HEK293 (cell line): Measurements from ENCODE around the gene TCIRG1.

Experiments used
- CTCF ChIA-PET: fragments of 350-600 bp; formaldehyde crosslinking; extraction: SDS; loops from one replicate; lab custom pipeline; 2021; ENCODE audit warnings: antibody characterized with exemption; lab: Yijun Ruan, JAX
- POLR2A ChIA-PET: fragments of 300-600 bp; formaldehyde crosslinking; extraction: SDS; loops from one replicate; lab custom pipeline; 2020; ENCODE audit warnings: antibody characterized with exemption, inconsistent platforms; lab: Yijun Ruan, JAX
- H3K27ac ChIP-seq: fragments of 200-500 bp; sonication (Bioruptor generic); 2 replicates; pipeline ENCODE4 v1.5.1; 2014; ENCODE audit warnings: low read depth, low read length, control low read depth, inconsistent platforms; ENCODE audit errors: extremely low read depth
- H3K36me3 ChIP-seq, 2 experiments: fragments of 200-500 bp in 1 of 2; sonication (Bioruptor generic) in 1 of 2; 1 replicate in 1 of 2; 2 replicates in 1 of 2; pipeline ENCODE4 v1.5.1; 2014 to 2017; ENCODE audit warnings: inconsistent platforms in 2 of 2, low read length in 2 of 2; ENCODE audit not compliant: control insufficient read depth in 2 of 2, insufficient read depth in 1 of 2
- H3K4me1 ChIP-seq: fragments of 200-500 bp; sonication (Bioruptor generic); 2 replicates; pipeline ENCODE4 v1.5.1; 2014; ENCODE audit warnings: mild to moderate bottlenecking, low read length, inconsistent platforms; ENCODE audit not compliant: control insufficient read depth, insufficient read depth
- H3K4me3 ChIP-seq: 2 replicates; pipeline ENCODE4 v1.5.1; 2011; ENCODE audit warnings: low read depth, mild to moderate bottlenecking, control low read depth, low read length, moderate library complexity
- H3K9me3 ChIP-seq: fragments of 200-500 bp; sonication (Bioruptor generic); 2 replicates; pipeline ENCODE4 v1.5.1; 2014; ENCODE audit warnings: low read depth, low read length, inconsistent platforms; ENCODE audit not compliant: control insufficient read depth, insufficient read depth
- BCL11B ChIP-seq: fragments of 450-650 bp; formaldehyde crosslinking; IDR thresholded peaks from 2 replicates; pipeline ENCODE4 v1.5.1; 2016; ENCODE audit warnings: low read depth, missing biosample characterization, missing genetic modification characterization
- EGR2 ChIP-seq: fragments of 450-650 bp; formaldehyde crosslinking; IDR thresholded peaks from 2 replicates; pipeline ENCODE4 v1.5.1; 2016; ENCODE audit warnings: low read depth, missing biosample characterization, missing genetic modification characterization
- GLIS1 ChIP-seq: fragments of 450-650 bp; formaldehyde crosslinking; IDR thresholded peaks from 2 replicates; pipeline ENCODE4 v1.5.1; 2016; ENCODE audit warnings: missing biosample characterization, missing genetic modification characterization
- MZF1 ChIP-seq: fragments of 450-650 bp; formaldehyde crosslinking; IDR thresholded peaks from 2 replicates; pipeline ENCODE4 v1.5.1; 2017; ENCODE audit warnings: missing biosample characterization, missing genetic modification characterization, borderline replicate concordance
- ZBTB7A ChIP-seq: fragments of 450-650 bp; formaldehyde crosslinking; IDR thresholded peaks from 2 replicates; pipeline ENCODE4 v1.5.1; 2016; ENCODE audit warnings: low read depth, missing biosample characterization, missing genetic modification characterization
- ZFHX2 ChIP-seq: fragments of 450-650 bp; formaldehyde crosslinking; conservative IDR thresholded peaks from 2 replicates; pipeline ENCODE4 v1.5.1; 2016; ENCODE audit warnings: missing biosample characterization, missing genetic modification characterization
- ZNF112 ChIP-seq: fragments of 450-650 bp; formaldehyde crosslinking; IDR thresholded peaks from 2 replicates; pipeline ENCODE4 v1.5.0; 2017; ENCODE audit warnings: missing biosample characterization, missing genetic modification characterization
- ZNF121 ChIP-seq: fragments of 450-650 bp; formaldehyde crosslinking; IDR thresholded peaks from 2 replicates; pipeline ENCODE4 v1.5.1; 2016; ENCODE audit warnings: missing biosample characterization, missing genetic modification characterization
- ZNF19 ChIP-seq: fragments of 450-650 bp; formaldehyde crosslinking; IDR thresholded peaks from 2 replicates; pipeline ENCODE4; 2016; ENCODE audit warnings: missing biosample characterization, missing genetic modification characterization, low read depth
- ZNF335 ChIP-seq: fragments of 450-650 bp; formaldehyde crosslinking; conservative IDR thresholded peaks from 2 replicates; pipeline ENCODE4 v1.5.1; 2016; ENCODE audit warnings: missing biosample characterization, missing genetic modification characterization
- ZNF433 ChIP-seq: fragments of 450-650 bp; formaldehyde crosslinking; IDR thresholded peaks from 2 replicates; pipeline ENCODE4 v1.5.1; 2016; ENCODE audit warnings: missing biosample characterization, missing genetic modification characterization, low read depth
- ZNF555 ChIP-seq: fragments of 450-650 bp; formaldehyde crosslinking; conservative IDR thresholded peaks from 2 replicates; pipeline ENCODE4 v1.5.1; 2017; ENCODE audit warnings: missing biosample characterization, mild to moderate bottlenecking, missing genetic modification characterization, inconsistent platforms
- TF ChIP-seq, protein P1 (sequence below): fragments of 450-650 bp; formaldehyde crosslinking; IDR thresholded peaks from 2 replicates; pipeline ENCODE4 v1.5.1; 2016; ENCODE audit warnings: missing biosample characterization, missing genetic modification characterization
- TF ChIP-seq, protein P2 (sequence below): fragments of 450-650 bp; formaldehyde crosslinking; IDR thresholded peaks from 2 replicates; pipeline ENCODE4 v1.5.1; 2016; ENCODE audit warnings: missing biosample characterization, missing genetic modification characterization
- TF ChIP-seq, protein P3 (sequence below): sonication (generic); formaldehyde crosslinking; IDR thresholded peaks from 2 replicates; pipeline ENCODE4 v1.8.1; 2022; ENCODE audit warnings: mild to moderate bottlenecking, moderate library complexity, missing genetic modification reagents
- TF ChIP-seq, protein P4 (sequence below): fragments of 450-650 bp; formaldehyde crosslinking; IDR thresholded peaks from 2 replicates; pipeline ENCODE4 v1.5.1; 2016; ENCODE audit warnings: missing biosample characterization, missing genetic modification characterization, borderline replicate concordance
- TF ChIP-seq, protein P5 (sequence below): fragments of 450-650 bp; formaldehyde crosslinking; IDR thresholded peaks from 2 replicates; pipeline ENCODE4 v1.5.1; 2016; ENCODE audit warnings: missing biosample characterization, missing genetic modification characterization

TCIRG1 gene

DNA sequence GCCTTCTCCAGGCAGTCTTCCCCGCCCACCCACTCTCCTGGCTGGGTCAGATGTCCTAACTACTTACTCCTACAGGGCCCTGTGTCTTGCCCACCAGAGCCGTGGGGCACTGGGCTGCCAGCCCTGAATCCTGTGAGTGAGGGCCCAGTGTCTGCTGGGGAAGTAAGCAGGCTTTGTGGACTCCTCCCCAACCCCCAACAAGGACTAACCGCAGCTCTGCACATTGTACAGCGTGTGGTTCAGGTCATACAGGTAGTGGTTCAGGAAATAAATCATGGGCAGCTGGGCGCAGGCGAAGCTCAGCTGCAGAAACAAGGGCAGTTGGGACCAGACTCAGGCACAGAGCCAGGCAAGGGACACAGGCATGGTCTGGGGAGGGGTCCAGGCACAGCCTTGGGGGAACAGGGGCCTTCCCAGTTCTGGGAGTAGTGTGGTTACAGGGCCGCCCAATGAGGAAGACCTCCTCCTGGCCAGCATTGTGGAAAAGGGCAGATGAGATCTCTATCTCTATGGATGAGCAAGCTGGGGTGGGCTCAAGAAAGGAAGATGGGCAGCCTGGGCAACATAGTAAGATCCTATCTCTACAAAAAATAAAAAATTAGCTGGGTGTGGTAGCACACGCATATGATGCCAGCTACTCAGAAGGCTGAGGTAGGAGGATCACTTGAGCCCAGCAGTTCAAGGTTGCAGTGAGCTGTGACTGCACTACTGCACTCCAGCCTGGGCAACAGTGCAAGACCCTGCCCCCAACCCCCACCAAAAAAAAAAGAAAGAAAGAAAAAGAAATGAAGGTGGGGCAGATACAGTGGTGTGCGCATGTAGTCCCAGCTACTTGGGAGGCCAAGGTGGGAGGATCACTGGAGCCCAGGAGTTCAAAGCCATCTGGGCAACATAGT, 40.4 kb upstream of the TCIRG1 start:
- Histone ChIP-seq H3K4me1 (no peaks in the 10 kb centered on the region; the same call in 1 of the 2 replicates), H3K27ac (no peak overlapping the region), H3K9me3 (no peaks in the 10 kb centered on the region), H3K4me3 (no peak overlapping the region), H3K36me3 (no peaks in the 10 kb centered on the region)
- POLR2A ChIA-PET, result interaction anchor here (0.6 kb wide), 1 partner anchor 124 kb away, joined by 4 read pairs; no protein-coding TSS in a partner anchor
- CTCF ChIA-PET, result interaction anchor here (1.5 kb wide), 1 partner anchor 211 kb away, joined by 3 read pairs; no protein-coding TSS in a partner anchor
- TF ChIP-seq ZFHX2 (tag by site-specific recombination) (peak; percentile 52), EGR2 (tag by site-specific recombination) (0 out of 2 replicates have a peak, but pooled peaks have one; percentile 25), BCL11B (tag by site-specific recombination) (no peak), ZNF121 (tag by site-specific recombination) (peak; percentile 95)

DNA sequence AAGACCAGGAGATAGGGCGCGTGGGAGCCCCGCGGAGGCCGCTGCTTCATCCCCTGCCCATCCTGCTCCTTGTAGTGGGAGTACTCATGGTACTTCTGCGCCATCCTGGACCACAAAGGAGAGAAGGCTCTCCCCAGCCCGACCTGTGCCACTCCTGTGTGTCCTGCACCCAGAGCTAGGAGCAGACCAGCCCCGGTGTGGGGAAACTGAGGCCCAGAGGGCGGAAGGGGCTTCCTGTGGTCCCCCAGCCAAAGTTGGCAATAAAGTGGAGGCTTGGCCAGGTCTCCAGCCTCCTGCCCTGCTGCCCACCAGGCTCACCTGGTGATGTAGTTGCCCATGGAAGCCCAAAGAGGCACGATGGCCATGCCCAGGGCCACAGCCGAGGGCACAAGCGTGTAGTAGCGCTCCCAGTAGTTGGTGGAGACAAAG, 39.6 kb upstream of the TCIRG1 start:
- ChIA-PET POLR2A (no interaction called here), CTCF (no interaction called here)
- no peaks in the 10 kb centered on the region; the same call in 1 of the 2 replicates for H3K4me1 ChIP-seq

DNA sequence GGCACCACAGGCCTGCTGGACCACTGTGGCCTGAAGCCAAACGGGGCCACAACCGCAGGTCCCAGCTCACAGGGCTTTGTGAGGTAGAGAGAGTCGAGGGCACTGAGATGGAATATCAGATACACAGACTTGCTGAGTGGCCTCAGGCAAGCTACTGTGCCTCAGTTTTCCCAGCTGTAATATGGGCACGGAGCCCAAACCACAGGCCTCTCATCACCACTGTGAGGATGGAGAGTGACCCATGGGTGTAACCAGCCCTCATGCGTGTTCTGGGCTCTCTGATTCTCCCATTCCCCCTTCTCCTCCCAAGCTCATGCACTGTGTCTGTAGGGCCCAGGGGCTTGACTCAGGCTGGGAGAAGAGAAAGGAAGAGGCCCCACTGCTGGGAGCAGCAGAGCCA, 39.1 kb upstream of the TCIRG1 start:
- Histone ChIP-seq H3K36me3 (no peaks in the 10 kb centered on the region), H3K4me1 (no peaks in the 10 kb centered on the region; the same call in 1 of the 2 replicates), H3K9me3 (no peaks in the 10 kb centered on the region), H3K4me3 (no peak overlapping the region), H3K27ac (no peak overlapping the region)
- TF ChIP-seq ZNF112 (tag by site-specific recombination), result no peak
- TF ChIP-seq MZF1 (tag by site-specific recombination), result no peak
- ChIA-PET CTCF (no interaction called here), POLR2A (no interaction called here)

More for the DNA sequence above, 39.6 kb upstream of the TCIRG1 start:
- Histone ChIP-seq H3K9me3 (no peaks in the 10 kb centered on the region), H3K27ac (no peak overlapping the region), H3K4me3 (no peak overlapping the region), H3K36me3 (no peaks in the 10 kb centered on the region)
- TF ChIP-seq GLIS1 (tag by site-specific recombination) (no peak), ZNF555 (no peak)

DNA sequence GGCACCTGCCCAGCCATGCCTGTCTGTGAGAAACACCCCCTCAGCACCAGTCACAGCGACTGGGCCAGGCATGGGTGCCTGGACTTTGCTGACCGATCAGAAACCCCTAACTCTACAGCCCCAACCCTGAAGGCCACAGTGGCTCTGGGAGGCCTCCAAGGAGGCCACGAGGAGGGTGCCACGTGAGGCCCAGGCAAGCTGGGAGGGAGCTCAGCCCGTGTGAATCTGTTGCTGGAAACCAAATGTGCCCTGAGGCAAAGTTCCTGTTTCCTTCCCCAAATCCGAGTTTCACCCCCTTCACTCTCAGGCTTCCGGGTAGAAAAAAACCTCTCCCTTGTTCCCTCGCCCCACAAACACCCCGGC, 36.3 kb upstream of the TCIRG1 start:
- no peak overlapping the region for H3K4me3 ChIP-seq
- ChIA-PET POLR2A (interaction anchor here (1.1 kb wide), 1 partner anchor 10 kb away, joined by 3 read pairs; no protein-coding TSS in a partner anchor), CTCF (interaction anchor here (1.4 kb wide), 1 partner anchor 19 kb away, joined by 5 read pairs; no protein-coding TSS in a partner anchor)
- H3K27ac ChIP-seq, result no peak overlapping the region
- TF ChIP-seq, protein P1, sequence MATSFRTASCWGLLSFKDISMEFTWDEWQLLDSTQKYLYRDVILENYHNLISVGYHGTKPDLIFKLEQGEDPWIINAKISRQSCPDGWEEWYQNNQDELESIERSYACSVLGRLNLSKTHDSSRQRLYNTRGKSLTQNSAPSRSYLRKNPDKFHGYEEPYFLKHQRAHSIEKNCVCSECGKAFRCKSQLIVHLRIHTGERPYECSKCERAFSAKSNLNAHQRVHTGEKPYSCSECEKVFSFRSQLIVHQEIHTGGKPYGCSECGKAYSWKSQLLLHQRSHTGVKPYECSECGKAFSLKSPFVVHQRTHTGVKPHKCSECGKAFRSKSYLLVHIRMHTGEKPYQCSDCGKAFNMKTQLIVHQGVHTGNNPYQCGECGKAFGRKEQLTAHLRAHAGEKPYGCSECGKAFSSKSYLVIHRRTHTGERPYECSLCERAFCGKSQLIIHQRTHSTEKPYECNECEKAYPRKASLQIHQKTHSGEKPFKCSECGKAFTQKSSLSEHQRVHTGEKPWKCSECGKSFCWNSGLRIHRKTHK (tag by site-specific recombination), result no peak
- TF ChIP-seq, protein P2, sequence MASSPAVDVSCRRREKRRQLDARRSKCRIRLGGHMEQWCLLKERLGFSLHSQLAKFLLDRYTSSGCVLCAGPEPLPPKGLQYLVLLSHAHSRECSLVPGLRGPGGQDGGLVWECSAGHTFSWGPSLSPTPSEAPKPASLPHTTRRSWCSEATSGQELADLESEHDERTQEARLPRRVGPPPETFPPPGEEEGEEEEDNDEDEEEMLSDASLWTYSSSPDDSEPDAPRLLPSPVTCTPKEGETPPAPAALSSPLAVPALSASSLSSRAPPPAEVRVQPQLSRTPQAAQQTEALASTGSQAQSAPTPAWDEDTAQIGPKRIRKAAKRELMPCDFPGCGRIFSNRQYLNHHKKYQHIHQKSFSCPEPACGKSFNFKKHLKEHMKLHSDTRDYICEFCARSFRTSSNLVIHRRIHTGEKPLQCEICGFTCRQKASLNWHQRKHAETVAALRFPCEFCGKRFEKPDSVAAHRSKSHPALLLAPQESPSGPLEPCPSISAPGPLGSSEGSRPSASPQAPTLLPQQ (tag by site-specific recombination), result no peak
- TF ChIP-seq ZNF19 (tag by site-specific recombination), result no peak
- no peak for TF ChIP-seq ZBTB7A
- no peak for TF ChIP-seq ZNF433 (tag by site-specific recombination)
- TF ChIP-seq, protein P3, sequence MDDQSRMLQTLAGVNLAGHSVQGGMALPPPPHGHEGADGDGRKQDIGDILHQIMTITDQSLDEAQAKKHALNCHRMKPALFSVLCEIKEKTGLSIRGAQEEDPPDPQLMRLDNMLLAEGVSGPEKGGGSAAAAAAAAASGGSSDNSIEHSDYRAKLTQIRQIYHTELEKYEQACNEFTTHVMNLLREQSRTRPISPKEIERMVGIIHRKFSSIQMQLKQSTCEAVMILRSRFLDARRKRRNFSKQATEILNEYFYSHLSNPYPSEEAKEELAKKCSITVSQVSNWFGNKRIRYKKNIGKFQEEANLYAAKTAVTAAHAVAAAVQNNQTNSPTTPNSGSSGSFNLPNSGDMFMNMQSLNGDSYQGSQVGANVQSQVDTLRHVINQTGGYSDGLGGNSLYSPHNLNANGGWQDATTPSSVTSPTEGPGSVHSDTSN (CRISPR knock-in tag), result no peak
- TF ChIP-seq, protein P4, sequence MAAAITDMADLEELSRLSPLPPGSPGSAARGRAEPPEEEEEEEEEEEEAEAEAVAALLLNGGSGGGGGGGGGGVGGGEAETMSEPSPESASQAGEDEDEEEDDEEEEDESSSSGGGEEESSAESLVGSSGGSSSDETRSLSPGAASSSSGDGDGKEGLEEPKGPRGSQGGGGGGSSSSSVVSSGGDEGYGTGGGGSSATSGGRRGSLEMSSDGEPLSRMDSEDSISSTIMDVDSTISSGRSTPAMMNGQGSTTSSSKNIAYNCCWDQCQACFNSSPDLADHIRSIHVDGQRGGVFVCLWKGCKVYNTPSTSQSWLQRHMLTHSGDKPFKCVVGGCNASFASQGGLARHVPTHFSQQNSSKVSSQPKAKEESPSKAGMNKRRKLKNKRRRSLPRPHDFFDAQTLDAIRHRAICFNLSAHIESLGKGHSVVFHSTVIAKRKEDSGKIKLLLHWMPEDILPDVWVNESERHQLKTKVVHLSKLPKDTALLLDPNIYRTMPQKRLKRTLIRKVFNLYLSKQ, result no peak
- TF ChIP-seq, protein P5, sequence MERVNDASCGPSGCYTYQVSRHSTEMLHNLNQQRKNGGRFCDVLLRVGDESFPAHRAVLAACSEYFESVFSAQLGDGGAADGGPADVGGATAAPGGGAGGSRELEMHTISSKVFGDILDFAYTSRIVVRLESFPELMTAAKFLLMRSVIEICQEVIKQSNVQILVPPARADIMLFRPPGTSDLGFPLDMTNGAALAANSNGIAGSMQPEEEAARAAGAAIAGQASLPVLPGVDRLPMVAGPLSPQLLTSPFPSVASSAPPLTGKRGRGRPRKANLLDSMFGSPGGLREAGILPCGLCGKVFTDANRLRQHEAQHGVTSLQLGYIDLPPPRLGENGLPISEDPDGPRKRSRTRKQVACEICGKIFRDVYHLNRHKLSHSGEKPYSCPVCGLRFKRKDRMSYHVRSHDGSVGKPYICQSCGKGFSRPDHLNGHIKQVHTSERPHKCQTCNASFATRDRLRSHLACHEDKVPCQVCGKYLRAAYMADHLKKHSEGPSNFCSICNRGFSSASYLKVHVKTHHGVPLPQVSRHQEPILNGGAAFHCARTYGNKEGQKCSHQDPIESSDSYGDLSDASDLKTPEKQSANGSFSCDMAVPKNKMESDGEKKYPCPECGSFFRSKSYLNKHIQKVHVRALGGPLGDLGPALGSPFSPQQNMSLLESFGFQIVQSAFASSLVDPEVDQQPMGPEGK, result no peak
- no peak for TF ChIP-seq ZNF335 (tag by site-specific recombination)
- H3K9me3 ChIP-seq, result no peaks in the 10 kb centered on the region
- H3K36me3 ChIP-seq, result no peaks in the 10 kb centered on the region
- H3K4me1 ChIP-seq, result no peaks in the 10 kb centered on the region; the same call in 1 of the 2 replicates
